NCI-H524 (cell line): ENCODE results near the gene CC2D2B.
"Not testable (repeated sequence)": the region's sequence is repeated elsewhere in the genome, so short reads cannot be mapped to it uniquely, and the experiment has no call there.

Experiments used
- DNase-seq, 2 experiments: peaks; one replicate each; lab custom pipeline; 2025; lab: John Stamatoyannopoulos, UW

CC2D2B gene, protein sequence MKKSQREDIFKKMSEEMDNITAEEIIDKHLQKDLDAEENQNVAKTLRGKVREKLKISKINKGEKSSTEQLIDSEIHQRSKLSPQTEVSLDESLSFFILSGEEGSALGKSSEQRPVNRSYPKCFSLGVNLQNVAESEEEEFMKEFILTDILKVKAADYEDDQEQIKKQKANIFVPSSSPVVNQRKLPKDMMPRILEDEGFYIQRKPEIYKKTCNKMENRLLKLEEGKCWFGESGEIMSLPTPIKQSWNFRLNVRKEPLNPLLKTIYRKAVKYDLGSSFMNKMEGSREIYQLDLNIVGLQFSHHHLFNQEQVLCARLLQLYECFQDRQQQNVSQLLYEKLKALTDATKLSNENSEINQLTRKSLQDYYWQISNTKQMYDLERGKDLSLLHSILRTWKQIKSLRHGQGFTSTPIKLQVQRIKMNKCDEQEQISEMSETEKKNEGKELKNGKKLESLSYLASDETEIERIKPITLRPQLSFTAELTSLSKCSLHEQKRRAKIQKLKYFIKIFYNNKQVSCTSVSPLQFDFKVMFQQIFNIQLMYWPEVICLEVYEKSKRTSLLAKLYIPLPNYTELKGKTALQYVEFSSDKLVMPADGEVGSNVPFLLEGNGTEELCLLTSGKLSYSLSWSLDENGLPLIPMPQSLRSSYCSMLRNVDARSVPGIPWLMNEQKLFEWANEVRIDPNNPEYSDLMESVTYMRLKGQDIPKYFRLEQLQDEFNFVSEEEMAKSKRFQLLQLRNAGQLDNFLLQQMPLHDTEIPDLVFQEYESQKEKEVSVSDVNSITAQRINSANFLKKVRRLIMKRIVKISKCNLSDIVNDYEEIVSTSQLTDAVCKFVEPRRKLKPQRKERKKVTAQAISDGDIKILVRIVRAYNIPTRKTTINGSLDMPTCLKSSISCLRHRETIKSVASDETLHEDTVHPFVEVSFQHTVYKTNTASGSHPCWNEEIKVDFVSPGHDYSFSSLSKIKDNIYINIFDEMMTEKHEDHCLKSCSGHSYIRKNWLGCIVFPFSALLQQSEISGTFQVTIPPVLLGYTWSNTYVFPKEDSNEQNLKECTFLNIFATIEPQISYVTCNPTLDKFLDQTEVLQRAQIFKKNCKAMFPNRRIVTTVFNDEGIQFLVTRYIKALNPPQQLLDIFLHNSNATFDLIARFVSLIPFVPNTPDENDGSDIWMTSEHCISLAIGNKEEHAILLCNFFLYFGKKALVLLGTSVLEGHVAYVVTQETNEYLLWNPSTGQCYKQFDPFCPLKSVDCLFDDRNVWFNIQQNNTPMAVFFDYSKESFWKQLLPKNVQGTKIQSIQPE (N-terminal part only)

DNA sequence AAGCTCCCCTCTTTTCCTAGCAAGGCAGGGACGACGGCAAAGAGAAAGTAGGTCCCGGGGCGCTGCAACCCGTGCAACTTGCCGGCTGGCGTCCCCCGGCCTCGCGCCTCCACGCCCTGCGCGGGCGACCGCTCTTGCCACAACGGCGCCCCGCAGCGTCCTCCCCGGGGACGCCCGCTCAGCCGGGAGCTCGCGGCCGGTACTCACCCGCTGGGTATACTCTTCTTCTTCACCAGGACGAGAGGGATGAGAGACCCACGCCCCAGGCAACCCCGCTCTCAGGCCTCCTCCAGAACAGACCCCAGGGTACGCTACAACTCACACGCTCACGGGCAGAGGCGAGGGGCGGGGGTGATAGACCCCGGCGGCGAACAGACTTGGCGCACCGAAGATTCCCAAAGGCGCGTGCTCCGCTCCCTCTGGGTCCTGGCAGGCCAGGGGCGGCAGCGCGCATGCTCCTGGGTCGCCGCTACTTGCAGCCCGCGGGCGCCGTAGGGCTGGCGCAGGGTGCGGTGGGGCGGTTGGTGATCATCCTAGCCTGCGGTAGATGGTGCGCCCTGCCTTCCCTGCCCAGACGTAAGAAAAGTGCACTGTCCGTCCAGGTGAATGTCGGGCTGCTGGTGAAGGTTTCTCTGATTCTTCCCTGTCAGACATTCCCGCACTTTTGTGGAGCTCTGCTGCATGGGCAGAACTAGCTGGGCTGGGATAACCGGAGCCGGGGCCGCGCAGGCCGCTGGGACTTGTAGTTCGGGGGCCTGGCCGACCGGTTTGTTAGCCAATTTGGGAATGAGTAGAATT is at the start of gene CC2D2B:
Gene CC2D2B (plus strand): TSS at position 520 of the 798 bp plus-strand sequence. CDS start 3,349 bp downstream, outside the sequence.
- DNase-seq, result peak; percentile 31 to 62

DNA sequence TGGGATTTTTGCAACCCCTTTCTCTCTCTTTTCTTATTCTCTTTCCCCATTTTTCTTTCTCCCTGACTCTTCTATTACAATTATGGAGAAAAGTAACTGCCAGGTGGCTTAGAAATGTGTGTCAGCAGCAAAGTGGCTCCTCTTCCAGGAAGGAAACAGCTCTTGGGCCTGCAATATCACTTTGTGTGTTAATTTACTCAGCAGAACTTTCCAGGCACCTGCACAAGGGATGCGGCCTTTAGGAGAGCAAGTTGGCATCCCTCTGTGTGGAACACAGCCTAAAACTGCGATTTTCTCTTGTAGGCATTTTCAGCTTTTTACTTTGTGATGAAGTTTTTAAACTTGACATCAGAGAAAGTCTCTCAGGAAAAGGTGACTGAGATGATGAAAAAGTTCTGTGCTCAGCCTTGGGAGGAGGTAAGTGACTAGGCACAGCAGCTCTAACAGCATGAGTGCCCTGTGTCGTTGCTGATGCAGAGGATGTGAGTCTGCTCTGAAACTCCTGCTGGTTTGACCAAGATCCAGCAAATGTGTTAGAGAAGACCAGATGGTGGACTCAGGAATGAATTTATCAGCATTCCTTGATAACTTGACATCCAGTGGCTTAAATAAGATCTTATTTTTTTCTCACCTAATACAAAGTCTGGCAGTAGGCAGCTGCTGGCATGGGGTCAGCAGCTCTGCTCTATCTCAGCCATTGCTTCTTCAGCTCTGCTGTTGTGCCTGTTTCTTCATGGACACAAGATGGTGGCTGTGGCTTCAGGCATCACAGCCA is 47.4 kb upstream of the CC2D2B start:
- no peak for DNase-seq

DNA sequence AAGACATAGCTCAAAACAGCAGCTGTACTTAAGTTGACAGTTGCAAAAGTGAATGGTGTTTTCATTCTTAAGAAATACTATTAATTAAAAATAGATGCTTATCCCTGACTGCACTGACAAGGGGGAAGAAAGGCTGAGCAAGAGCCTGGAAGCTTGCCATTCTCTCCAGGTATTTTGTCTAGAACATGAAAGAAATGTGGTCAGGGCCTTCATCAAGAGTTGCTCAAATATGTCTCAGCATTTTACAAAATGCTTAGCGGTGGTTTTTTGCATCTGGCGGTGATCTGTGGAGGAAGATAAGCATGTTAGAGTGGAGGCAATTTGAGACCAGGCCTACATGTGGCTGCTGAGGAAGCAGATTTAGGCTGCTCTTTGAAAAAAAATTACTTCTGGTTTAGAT is 46.4 kb upstream of the CC2D2B start:
- no peak for DNase-seq

DNA sequence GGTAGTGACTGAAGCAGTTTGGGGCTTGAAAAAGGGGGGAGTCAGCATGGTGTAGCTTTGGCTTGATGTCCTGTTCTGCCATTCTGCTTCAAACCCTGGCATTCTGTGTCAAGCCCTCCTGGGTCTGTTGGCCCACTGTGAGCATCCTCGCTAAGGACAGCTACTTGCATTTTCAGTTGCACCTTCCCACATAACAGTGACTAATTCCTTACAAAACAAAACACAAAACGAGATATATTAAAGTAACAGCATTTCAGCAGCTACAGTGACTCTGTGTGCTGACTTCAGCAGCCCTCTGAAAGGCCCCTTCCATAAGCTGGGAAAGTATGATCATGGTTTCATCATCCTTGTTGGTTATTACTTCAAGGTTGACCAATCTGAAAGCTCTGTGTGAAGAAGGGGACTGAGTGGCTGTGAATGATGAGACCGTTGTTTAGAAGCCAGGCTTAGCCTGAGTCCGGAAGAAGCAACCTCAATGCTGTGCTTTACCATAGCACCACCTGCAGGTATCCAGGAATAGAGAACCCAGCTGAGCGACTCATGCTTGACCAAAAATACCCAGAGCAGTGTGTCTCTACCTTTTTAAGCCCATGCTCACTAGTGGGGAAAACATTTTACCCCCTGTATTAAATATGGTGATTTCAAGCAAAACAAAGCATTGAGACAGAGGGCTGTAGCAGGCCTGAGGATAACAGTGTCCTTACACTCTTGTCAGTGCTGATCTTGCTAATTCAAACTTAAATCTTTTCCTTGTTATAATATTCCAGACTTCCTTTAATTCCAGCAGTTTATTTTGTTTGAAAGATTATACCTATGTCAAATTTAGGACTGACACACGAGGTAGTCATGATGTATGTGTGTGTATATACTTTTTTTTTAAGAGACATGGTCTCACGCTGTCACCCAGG is 42.6 kb upstream of the CC2D2B start:
- peak in 1 of 2 experiments; percentile 23 for DNase-seq

DNA sequence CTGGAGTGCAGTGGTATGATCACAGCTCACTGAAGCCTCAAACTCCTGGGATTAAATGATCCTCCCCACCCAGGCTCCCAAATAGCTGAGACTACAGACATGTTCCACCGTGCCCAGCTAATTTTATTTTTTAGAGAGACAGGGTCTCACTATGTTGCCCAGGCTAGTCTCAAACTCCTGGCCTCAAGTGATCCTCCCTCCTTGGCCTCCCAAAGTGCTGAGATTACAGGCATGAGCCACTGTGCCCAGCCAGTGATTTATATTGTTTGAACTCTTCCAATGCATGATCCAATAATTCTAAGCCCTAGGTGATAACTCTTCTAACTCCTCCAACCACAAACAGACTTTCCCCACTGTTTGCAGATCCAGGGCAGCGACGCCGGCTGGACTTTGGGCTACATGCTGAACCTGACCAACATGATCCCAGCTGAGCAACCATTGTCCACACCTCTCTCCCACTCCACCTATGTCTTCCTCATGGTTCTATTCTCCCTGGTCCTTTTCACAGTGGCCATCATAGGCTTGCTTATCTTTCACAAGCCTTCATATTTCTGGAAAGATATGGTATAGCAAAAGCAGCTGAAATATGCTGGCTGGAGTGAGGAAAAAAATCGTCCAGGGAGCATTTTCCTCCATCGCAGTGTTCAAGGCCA is 41.8 kb upstream of the CC2D2B start:
- DNase-seq, result no peak

DNA sequence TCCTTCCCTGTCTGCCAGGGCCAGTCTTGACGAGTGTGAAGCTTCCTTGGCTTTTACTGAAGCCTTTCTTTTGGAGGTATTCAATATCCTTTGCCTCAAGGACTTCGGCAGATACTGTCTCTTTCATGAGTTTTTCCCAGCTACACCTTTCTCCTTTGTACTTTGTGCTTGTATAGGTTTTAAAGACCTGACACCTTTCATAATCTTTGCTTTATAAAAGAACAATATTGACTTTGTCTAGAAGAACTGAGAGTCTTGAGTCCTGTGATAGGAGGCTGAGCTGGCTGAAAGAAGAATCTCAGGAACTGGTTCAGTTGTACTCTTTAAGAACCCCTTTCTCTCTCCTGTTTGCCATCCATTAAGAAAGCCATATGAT is 41.3 kb upstream of the CC2D2B start:
- DNase-seq, result no peak

DNA sequence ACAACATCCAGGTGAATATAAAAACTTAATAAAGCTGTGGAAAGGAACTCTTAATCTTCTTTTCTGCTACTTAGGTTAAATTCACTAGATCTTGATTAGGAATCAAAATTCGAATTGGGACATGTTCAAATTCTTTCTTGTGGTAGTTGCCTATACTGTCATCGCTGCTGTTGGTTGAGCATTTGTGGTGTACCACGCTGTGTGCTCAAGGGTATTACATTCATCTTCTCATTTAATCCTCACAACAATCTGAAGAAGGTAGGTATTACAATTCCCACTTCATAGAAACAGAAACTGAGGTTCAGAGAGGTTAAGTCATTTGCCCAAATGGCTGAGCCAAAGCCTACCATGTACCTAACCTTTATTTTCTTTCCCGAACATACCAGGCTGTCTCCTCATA is 39.9 kb upstream of the CC2D2B start:
- DNase-seq, result no peak

DNA sequence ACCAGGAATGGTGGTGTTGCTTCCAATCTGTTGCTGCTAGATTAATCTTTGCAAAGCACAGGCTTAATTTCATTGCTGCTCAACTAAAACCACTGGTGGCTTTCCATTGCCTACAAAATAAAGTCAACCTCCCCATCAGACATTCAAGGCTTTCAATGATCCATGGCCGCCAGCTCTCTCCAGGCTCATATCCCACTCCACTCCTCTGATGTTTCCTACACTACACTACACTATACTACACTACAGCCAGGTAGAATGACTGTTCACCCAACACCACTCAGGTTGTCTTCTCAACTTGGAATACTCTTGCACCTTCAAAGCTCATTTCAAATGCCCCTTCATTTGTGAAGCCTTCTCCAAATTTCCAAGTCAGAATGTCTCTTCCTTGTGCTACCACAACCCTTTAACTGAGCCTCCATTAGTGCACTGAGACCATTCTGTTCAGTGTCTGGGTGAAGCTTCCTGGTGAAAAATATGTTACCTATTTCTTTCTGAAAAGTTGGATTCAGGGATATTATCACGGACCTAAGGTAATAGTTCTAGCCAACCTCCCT is 35.5 kb upstream of the CC2D2B start:
- no peak for DNase-seq

DNA sequence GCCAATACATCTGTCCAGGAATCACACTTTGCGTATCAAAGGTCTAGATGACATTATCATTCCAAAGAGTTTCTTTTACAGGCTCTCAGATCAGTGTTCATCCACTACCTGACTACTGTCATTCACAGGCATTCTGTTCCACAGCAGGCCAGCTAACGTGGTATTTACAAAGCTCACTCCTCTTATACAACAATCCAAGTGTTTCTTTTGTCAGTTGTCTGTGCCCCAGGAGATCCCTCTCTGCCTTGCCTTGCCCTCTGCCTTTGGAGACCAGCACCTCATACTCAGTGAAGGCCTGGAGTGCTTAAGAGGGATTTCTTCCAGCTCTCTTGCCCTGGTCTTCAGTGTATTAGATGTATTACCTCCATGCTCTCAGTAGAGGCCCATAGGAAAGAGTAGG is 34.6 kb upstream of the CC2D2B start:
- no peak for DNase-seq

DNA sequence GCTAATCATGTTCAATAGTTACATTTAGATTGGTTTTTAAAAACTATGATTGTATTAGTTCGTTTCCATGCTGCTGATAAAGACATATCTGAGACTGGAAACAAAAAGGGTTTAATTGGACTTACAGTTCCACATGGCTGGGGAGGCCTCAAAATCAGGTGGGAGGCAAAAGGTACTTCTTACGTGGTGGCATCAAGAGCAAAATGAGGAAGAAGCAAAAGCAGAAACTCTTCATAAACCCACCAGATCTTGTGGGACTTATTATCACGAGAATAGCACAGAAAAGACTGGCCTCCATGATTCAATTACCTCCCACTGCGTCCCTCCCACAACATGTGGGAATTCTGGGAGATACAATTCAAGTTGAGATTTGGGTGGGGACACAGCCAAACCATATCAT is 34.1 kb upstream of the CC2D2B start:
- no peak for DNase-seq

DNA sequence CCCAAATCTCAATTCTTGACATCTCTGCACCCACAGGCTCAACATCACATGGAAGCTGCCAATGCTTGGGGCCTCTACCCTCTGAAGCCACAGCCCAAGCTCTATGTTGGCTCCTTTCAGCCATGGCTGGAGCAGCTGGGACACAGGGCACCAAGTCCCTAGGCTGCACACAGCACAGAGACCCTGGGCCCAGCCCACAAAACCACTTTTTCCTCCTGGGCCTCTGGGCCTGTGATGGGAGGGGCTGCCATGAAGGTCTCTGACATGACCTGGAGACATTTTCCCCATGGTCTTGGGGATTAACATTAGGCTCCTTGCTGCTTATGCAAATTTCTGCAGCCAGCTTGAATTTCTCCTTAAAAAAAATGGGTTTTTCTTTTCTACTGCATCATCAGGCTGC is 33.0 kb upstream of the CC2D2B start:
- not testable (repeated sequence) for DNase-seq

DNA sequence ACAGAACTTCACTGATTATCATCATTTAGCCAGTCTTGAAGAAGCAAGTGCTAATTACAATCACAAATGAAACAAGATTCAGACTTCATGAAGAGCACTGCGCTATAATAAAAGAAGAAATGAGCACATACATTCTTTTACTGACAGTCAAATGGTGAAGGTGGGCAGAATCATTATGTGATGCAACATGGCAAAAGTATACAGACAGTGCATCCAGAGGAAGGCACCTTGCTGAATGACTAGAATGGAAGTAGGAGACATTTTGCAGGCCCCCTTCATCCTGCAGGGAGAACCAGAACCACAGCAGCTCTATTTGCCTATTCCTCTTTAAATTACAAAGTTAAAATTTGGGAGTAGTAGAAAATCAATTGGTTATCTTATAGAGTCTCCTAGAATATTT is 31.0 kb upstream of the CC2D2B start:
- no peak for DNase-seq

DNA sequence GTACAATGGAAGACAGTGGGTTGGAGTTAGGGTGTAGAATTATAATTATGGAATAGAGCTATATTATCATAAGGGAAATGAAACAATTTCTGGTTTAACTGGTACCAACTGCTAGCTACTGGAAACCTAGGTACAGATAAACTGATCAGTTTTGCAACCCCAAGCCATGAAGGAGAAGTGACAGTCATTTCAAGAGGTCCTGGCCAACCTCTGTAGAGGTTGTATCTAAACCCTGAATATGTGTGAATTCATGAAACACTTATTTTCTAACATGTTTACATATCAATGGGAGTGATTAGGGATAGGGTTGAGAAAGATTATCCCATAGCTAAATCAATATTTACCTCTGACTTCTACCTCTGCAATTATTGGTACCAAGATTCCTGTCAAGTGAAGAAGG is 29.9 kb upstream of the CC2D2B start:
- no peak for DNase-seq

DNA sequence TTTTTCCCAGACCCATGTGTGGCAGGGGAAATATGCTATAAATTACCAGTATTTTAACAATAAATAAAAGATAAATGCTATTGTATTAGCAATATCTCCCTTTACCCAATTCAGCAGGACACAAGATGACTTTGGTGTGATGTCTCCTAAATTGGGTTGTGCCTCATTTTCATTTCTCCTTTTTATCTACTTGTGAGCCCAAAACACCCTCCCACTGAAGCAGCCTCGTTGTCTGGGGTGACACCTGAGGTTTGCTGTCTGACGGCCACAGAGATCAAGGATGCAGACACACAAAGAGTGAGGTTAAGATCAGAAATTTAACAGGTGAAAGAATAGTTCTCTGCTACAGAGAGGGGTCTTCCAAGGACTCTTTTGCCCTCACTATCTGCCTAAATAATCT is 27.1 kb upstream of the CC2D2B start:
- no peak for DNase-seq

DNA sequence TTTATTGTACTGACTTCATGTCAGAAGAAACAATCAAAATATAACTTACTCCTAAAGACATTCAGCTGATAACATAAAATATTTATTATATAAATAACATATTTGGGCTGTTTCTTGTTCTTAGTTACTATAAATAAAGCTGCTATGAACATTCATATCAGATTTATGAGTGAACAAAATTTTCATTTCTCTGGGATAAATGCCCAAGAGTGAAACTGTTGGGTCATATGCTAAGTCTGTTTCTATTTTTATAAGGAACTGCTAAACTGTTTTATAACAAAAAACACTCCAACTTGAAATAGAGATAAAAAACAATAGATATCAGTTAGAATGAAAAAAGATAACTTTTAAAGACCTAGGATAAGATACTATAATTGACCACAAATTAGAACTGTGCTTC is 26.5 kb upstream of the CC2D2B start:
- no peak for DNase-seq

DNA sequence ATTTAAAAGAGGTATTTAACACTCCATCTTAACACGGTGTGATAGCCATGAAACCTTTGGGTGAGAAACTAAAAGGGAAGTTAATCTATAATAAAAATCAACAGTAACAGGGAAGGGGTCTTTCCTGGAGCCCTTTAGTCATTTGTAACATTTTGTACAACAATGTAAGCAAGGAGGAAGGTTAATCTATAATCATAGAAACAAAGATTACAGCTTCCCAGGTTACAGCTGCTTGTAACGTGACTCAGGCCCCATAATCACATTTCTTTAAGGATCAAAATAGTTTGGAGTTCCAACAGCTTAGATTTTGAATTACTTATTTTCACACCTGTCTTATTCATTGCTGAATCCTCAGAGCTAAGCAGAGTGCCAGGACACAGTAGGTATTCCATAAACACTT is 17.9 kb upstream of the CC2D2B start:
- no peak for DNase-seq

DNA sequence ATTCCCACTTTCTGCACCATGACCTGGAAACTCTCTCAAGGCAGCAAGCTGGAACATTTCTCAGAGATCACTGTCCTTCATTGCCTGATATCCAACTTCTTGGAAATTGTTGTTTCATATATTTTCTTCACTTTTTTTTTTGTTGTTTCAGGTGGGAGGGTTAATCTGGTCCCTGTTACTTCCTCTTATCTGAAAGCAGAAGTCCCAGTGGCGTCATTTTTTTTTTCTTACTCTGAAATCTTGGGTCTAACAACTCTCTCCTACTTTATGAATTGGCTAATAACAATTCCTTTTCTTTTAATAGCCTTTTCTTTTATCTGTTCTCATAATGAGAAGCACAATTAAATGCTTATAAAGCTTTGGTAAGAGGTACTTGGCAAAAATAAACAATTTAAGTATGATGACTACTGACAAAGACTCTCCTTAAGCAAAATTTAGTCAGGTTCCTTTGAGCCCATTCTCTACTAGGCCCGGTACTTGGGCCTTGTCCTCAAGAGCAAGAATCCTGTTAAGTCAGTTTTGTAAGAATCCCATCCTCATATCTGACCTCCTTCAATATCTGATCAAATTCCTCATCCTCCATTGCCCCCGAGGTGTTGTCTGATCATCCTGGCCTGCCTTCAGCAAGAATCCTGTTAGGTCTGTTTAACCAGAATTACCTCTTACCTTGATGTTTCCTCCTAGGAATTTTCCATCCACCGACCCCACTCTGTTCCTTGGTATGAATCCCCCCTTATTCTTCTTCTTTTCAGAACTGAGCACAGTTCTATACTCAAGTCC is 11.5 kb upstream of the CC2D2B start:
- DNase-seq, result no peak
